ENCODE results near the gene TMEM174. TPM values are rescaled to one million over a fixed set of nuclear protein-coding genes. Genes with fewer than 3 reads are reported as not detected.

The TMEM174 gene
- total RNA-seq, 1 donor from 2014 or later: not detected

- peaks cover 2% of the 10 kb centered on the region for H3K36me3 Mint-ChIP-seq (ENCODE audit: low read depth)
- peaks cover 3% of the 10 kb centered on the region for H3K27me3 Mint-ChIP-seq (ENCODE audit: low read depth)
- no peak for TF ChIP-seq CTCF (IDR thresholded peaks at IDR 0.05)
- no peaks in the 10 kb centered on the region for H3K9me3 Mint-ChIP-seq (ENCODE audit: low read depth)
- H3K27ac Mint-ChIP-seq (ENCODE audit: unreplicated experiment): no peak overlapping the region
- H3K4me1 Mint-ChIP-seq (ENCODE audit: low read depth): peaks cover 7% of the 10 kb centered on the region
- no peak for DNase-seq (ENCODE audit: low spot score)
- H3K4me3 Mint-ChIP-seq (ENCODE audit: unreplicated experiment): no peak overlapping the region
Observed at GRCh38 chr5:73176250-73176649, 3.3 kb downstream of the TMEM174 start.

GRCh38 chr5:73178265-73178664, 5.3 kb downstream of the TMEM174 start:
- Mint-ChIP-seq H3K4me1 (ENCODE audit: low read depth) (peaks cover 7% of the 10 kb centered on the region), H3K27ac (ENCODE audit: unreplicated experiment) (no peak overlapping the region), H3K4me3 (ENCODE audit: unreplicated experiment) (no peak overlapping the region), H3K36me3 (ENCODE audit: low read depth) (peaks cover 2% of the 10 kb centered on the region), H3K27me3 (ENCODE audit: low read depth) (peaks cover 6% of the 10 kb centered on the region), H3K9me3 (ENCODE audit: low read depth) (no peaks in the 10 kb centered on the region)
- DNase-seq (ENCODE audit: low spot score): no peak
- TF ChIP-seq CTCF (IDR thresholded peaks at IDR 0.05): no peak

- TF ChIP-seq CTCF (IDR thresholded peaks at IDR 0.05): no peak
- Mint-ChIP-seq H3K4me1 (ENCODE audit: low read depth) (peaks cover 1% of the 10 kb centered on the region), H3K4me3 (ENCODE audit: unreplicated experiment) (no peak overlapping the region), H3K36me3 (ENCODE audit: low read depth) (peaks cover 6% of the 10 kb centered on the region), H3K27me3 (ENCODE audit: low read depth) (peaks cover 9% of the 10 kb centered on the region), H3K27ac (ENCODE audit: unreplicated experiment) (no peak overlapping the region), H3K9me3 (ENCODE audit: low read depth) (peaks cover 4% of the 10 kb centered on the region)
- DNase-seq (ENCODE audit: low spot score): no peak
Observed at GRCh38 chr5:73179730-73180129, 6.7 kb downstream of the TMEM174 start.

- Mint-ChIP-seq H3K9me3 (ENCODE audit: low read depth) (peaks cover 7% of the 10 kb centered on the region), H3K4me1 (ENCODE audit: low read depth) (no peaks in the 10 kb centered on the region), H3K27ac (ENCODE audit: unreplicated experiment) (no peak overlapping the region), H3K36me3 (ENCODE audit: low read depth) (peaks cover 6% of the 10 kb centered on the region), H3K4me3 (ENCODE audit: unreplicated experiment) (no peak overlapping the region), H3K27me3 (ENCODE audit: low read depth) (peaks cover 9% of the 10 kb centered on the region)
- DNase-seq (ENCODE audit: low spot score): no peak
- TF ChIP-seq CTCF (IDR thresholded peaks at IDR 0.05): no peak
Observed at GRCh38 chr5:73180566-73180965, 7.6 kb downstream of the TMEM174 start.

- Mint-ChIP-seq H3K27ac (ENCODE audit: unreplicated experiment) (no peak overlapping the region), H3K27me3 (ENCODE audit: low read depth) (peaks cover 7% of the 10 kb centered on the region), H3K9me3 (ENCODE audit: low read depth) (peaks cover 7% of the 10 kb centered on the region), H3K4me1 (ENCODE audit: low read depth) (peaks cover 7% of the 10 kb centered on the region), H3K4me3 (ENCODE audit: unreplicated experiment) (no peak overlapping the region), H3K36me3 (ENCODE audit: low read depth) (peaks cover 6% of the 10 kb centered on the region)
- DNase-seq (ENCODE audit: low spot score): no peak
- TF ChIP-seq CTCF (IDR thresholded peaks at IDR 0.05): no peak
Observed at GRCh38 chr5:73182307-73182706, 9.3 kb downstream of the TMEM174 start.
